ENCODE results near the gene CCND2. TPM values are rescaled to one million over a fixed set of nuclear protein-coding genes. Genes with fewer than 3 reads are reported as not detected.

The CCND2 gene
- total RNA-seq, 1 donor from 2014 or later: 115 TPM

DNA sequence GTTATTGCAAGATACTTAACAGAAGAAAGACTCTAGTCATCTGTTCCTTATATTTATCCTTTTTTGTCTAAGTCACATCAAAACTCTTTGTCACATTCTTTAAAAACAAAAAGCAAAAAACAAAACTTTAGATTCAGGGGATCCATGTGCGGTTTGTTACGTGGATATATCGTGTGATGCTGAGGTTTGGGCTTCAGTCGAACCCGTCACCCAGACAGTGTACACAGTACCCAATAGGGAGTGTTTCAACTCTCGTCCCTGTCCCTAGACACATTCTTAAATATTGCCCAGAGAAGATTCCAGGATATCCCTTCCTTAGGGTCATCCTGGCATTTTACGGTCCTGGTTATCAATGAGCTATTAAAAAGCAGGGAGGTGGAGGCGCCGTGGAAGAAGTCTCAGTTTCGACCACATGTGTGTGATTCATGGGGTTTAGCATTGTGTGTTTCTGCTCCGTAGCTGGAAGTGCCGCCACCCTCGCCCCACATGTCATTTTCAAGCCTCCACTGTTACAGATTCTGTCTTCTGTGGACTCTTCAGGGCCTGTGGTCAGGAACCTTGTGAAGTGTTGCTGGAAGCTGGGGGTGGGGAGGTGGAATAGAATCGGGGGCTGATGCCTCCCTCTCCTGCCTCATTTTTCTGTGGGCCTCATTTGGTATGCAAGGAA, 19.9 kb downstream of the CCND2 start:
- H3K4me3 ChIP-seq (ENCODE audit: low read depth, low read length): no peak overlapping the region
- peaks cover 44% of the 10 kb centered on the region for H3K36me3 ChIP-seq (ENCODE audit: control insufficient read depth, insufficient read depth, low read length)
- no peak for FAIRE-seq
- DNase-seq (ENCODE audit: low read depth): no peak
- no peak for TF ChIP-seq CTCF (IDR thresholded peaks at IDR 0.05; ENCODE audit: insufficient read depth, low read length, severe bottlenecking)
- H3K27me3 ChIP-seq (ENCODE audit: control insufficient read depth, insufficient read depth, low read length): no peaks in the 10 kb centered on the region

- TF ChIP-seq CTCF (IDR thresholded peaks at IDR 0.05; ENCODE audit: insufficient read depth, low read length, severe bottlenecking): no peak
- FAIRE-seq: no peak
- H3K4me3 ChIP-seq (ENCODE audit: low read depth, low read length): no peak overlapping the region
- H3K36me3 ChIP-seq (ENCODE audit: control insufficient read depth, insufficient read depth, low read length): peaks cover 42% of the 10 kb centered on the region
- no peak for DNase-seq (ENCODE audit: low read depth)
- no peaks in the 10 kb centered on the region for H3K27me3 ChIP-seq (ENCODE audit: control insufficient read depth, insufficient read depth, low read length)
Observed at GRCh38 chr12:4293966-4294505, 20.5 kb downstream of the CCND2 start.

DNA sequence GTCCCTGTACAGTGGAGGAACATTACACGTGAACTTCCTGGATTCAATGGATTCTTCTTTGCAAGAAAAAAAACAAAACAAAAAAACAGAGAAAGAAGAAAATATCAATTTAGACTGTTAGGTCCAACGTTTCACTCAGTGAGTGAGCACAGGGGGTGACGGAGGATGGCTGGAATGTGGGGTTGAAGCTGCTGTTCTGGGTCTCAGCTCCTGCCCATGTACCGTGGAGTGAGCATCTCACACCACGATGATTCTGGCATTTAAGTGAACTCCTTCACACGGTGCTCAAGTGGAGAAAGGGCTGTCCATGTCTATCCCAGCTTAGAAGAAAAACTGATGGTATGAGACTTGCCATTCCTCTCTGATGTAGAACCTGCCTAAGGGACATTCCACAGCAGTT, 23.2 kb downstream of the CCND2 start:
- Histone ChIP-seq H3K27me3 (ENCODE audit: control insufficient read depth, insufficient read depth, low read length) (no peaks in the 10 kb centered on the region), H3K4me3 (ENCODE audit: low read depth, low read length) (no peak overlapping the region), H3K36me3 (ENCODE audit: control insufficient read depth, insufficient read depth, low read length) (peaks cover 36% of the 10 kb centered on the region)
- FAIRE-seq (peak; percentile 62), DNase-seq (ENCODE audit: low read depth) (no peak)
- no peak for TF ChIP-seq CTCF (IDR thresholded peaks at IDR 0.05; ENCODE audit: insufficient read depth, low read length, severe bottlenecking)

GRCh38 chr12:4297617-4298016, 24.1 kb downstream of the CCND2 start:
- Histone ChIP-seq H3K4me3 (ENCODE audit: low read depth, low read length) (no peak overlapping the region), H3K27me3 (ENCODE audit: control insufficient read depth, insufficient read depth, low read length) (no peaks in the 10 kb centered on the region), H3K36me3 (ENCODE audit: control insufficient read depth, insufficient read depth, low read length) (peaks cover 42% of the 10 kb centered on the region)
- TF ChIP-seq CTCF (IDR thresholded peaks at IDR 0.05; ENCODE audit: insufficient read depth, low read length, severe bottlenecking): no peak
- FAIRE-seq (no peak), DNase-seq (ENCODE audit: low read depth) (no peak)

DNA sequence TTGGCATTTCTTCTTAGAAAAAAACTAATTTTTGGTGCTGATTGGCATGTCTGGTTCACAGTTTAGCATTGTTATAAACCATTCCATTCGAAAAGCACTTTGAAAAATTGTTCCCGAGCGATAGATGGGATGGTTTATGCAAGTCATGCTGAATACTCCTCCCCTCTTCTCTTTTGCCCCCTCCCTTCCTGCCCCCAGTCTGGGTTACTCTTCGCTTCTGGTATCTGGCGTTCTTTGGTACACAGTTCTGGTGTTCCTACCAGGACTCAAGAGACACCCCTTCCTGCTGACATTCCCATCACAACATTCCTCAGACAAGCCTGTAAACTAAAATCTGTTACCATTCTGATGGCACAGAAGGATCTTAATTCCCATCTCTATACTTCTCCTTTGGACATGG, 27.3 kb downstream of the CCND2 start:
- peaks cover 29% of the 10 kb centered on the region for H3K36me3 ChIP-seq (ENCODE audit: control insufficient read depth, insufficient read depth, low read length)

More for the DNA sequence above, 27.3 kb downstream of the CCND2 start:
- Histone ChIP-seq H3K4me3 (ENCODE audit: low read depth, low read length) (no peak overlapping the region), H3K27me3 (ENCODE audit: control insufficient read depth, insufficient read depth, low read length) (no peaks in the 10 kb centered on the region)
- no peak for DNase-seq (ENCODE audit: low read depth)
- no peak for FAIRE-seq
- TF ChIP-seq CTCF (IDR thresholded peaks at IDR 0.05; ENCODE audit: insufficient read depth, low read length, severe bottlenecking): no peak

Measured in bronchial epithelial cell (primary cell).